GM18951 (cell line): ENCODE data around the gene DIS3L2.

Source experiments
- POLR2A ChIP-seq: IDR thresholded peaks from 4 replicates; pipeline ENCODE4 v1.6.1; 2011; ENCODE audit warnings: mild to moderate bottlenecking; ENCODE audit not compliant: insufficient read length, insufficient read depth; ENCODE audit errors: extremely low read depth
- in situ Hi-C: fragments of 300-500 bp; cut with MboI; formaldehyde crosslinking; loops from one replicate; pipeline ENCODE4 v1.12.0; 2022; ENCODE audit warnings: low sequenced_read_pairs, mixed read lengths, inconsistent platforms; ENCODE audit not compliant: unreplicated experiment

DIS3L2 gene

GRCh38 chr2:232341061-232341738 is 379.7 kb downstream of the DIS3L2 start:
- in situ Hi-C loops, result no loop called here

GRCh38 chr2:232341739-232342126 is 380.2 kb downstream of the DIS3L2 start:
- in situ Hi-C loops, result no loop called here
- TF ChIP-seq POLR2A, result no peak

More at GRCh38 chr2:232341061-232341738, 379.7 kb downstream of the DIS3L2 start:
- no peak for TF ChIP-seq POLR2A

GRCh38 chr2:232342635-232343565 is 381.4 kb downstream of the DIS3L2 start:
- TF ChIP-seq POLR2A, result no peak
- in situ Hi-C loops, result no loop called here

GRCh38 chr2:232343821-232344220 is 382.3 kb downstream of the DIS3L2 start:
- in situ Hi-C loops, result no loop called here
- no peak for TF ChIP-seq POLR2A

GRCh38 chr2:232345251-232345650 is 383.7 kb downstream of the DIS3L2 start:
- in situ Hi-C loops, result no loop called here
- no peak for TF ChIP-seq POLR2A

GRCh38 chr2:232347369-232347768 is 385.9 kb downstream of the DIS3L2 start:
- in situ Hi-C loops, result no loop called here
- no peak for TF ChIP-seq POLR2A

- in situ Hi-C loops, result no loop called here
- TF ChIP-seq POLR2A, result no peak
Observed at GRCh38 chr2:232348936-232349335, 387.4 kb downstream of the DIS3L2 start.

GRCh38 chr2:232349546-232349945 is 388.0 kb downstream of the DIS3L2 start:
- no peak for TF ChIP-seq POLR2A
- in situ Hi-C loops, result no loop called here

GRCh38 chr2:232349946-232350635 is 388.6 kb downstream of the DIS3L2 start:
- TF ChIP-seq POLR2A, result no peak

GRCh38 chr2:232350804-232351685 is 389.5 kb downstream of the DIS3L2 start:
- in situ Hi-C loops, result no loop called here
- TF ChIP-seq POLR2A, result no peak

More at GRCh38 chr2:232349946-232350635, 388.6 kb downstream of the DIS3L2 start:
- in situ Hi-C loops, result no loop called here

- in situ Hi-C loops, result no loop called here
Observed at GRCh38 chr2:232351686-232352510, 390.4 kb downstream of the DIS3L2 start.

More at GRCh38 chr2:232351686-232352510, 390.4 kb downstream of the DIS3L2 start:
- TF ChIP-seq POLR2A, result no peak
